ENCODE measurements around the gene GALNT9.

DNA sequence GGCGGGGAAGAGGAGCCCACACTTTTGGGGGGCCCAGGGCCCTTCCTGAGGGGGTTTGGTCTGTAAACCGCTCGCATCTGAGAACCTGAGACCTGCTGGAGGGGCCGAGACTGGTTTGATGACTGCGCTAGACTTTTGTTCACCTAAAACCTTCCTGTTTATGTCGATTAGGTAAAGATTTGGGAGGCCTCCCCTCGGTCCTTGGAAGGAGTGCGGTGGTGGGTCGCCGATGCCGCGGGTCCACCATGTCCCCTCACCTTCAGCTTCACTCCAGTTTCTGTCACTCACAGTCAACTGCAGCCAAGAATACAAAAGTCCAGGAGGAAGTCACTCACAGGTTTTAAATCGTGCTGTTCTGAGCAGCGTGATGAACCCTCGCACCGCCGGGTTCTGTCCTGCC is 10.5 kb upstream of the GALNT9 start:
- TF ChIP-seq, protein P1, sequence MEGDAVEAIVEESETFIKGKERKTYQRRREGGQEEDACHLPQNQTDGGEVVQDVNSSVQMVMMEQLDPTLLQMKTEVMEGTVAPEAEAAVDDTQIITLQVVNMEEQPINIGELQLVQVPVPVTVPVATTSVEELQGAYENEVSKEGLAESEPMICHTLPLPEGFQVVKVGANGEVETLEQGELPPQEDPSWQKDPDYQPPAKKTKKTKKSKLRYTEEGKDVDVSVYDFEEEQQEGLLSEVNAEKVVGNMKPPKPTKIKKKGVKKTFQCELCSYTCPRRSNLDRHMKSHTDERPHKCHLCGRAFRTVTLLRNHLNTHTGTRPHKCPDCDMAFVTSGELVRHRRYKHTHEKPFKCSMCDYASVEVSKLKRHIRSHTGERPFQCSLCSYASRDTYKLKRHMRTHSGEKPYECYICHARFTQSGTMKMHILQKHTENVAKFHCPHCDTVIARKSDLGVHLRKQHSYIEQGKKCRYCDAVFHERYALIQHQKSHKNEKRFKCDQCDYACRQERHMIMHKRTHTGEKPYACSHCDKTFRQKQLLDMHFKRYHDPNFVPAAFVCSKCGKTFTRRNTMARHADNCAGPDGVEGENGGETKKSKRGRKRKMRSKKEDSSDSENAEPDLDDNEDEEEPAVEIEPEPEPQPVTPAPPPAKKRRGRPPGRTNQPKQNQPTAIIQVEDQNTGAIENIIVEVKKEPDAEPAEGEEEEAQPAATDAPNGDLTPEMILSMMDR (IDR thresholded peaks at IDR 0.05), result no peak
- no peak for TF ChIP-seq POLR2A (IDR thresholded peaks at IDR 0.05)
- no peak for TF ChIP-seq POLR2AphosphoS5 (IDR thresholded peaks at IDR 0.05)

Measured in prostate gland (tissue), 2 donors.